C4-2B (cell line): ENCODE results near the gene ADD1.

Source experiments
- CTCF ChIP-seq: fragments of 450-650 bp; conservative IDR thresholded peaks from 2 replicates; pipeline ENCODE4 v1.5.1; 2017; ENCODE audit warnings: mild to moderate bottlenecking
- ZFX ChIP-seq: fragments of 450-650 bp; IDR thresholded peaks from 2 replicates; pipeline ENCODE4 v1.6.1; 2017

- no peak for TF ChIP-seq CTCF
- no peak for TF ChIP-seq ZFX
Measured at GRCh38 chr4:2837110-2837903, 6.3 kb upstream of the ADD1 start.
